Fibroblast of pulmonary artery (primary cell): Measurements from ENCODE around the gene PAX8.
"Not testable (repeated sequence)": the region's sequence is repeated elsewhere in the genome, so short reads cannot be mapped to it uniquely, and the experiment has no call there.

Source experiments
- DNase-seq: peaks from one replicate; pipeline ENCODE4 v3.0.0-alpha.2; 2010; ENCODE audit warnings: low read depth
- H3K4me3 ChIP-seq: replicated peaks from 2 replicates; pipeline ENCODE4 v1.5.1; 2011; ENCODE audit warnings: low read depth, mild to moderate bottlenecking, control low read depth, low read length, moderate library complexity
- CTCF ChIP-seq: IDR thresholded peaks from 2 replicates; pipeline ENCODE4 v1.5.1; 2011; ENCODE audit warnings: mild to moderate bottlenecking, control low read depth, low read length, inconsistent platforms; ENCODE audit errors: missing control alignments

The PAX8 gene

DNA sequence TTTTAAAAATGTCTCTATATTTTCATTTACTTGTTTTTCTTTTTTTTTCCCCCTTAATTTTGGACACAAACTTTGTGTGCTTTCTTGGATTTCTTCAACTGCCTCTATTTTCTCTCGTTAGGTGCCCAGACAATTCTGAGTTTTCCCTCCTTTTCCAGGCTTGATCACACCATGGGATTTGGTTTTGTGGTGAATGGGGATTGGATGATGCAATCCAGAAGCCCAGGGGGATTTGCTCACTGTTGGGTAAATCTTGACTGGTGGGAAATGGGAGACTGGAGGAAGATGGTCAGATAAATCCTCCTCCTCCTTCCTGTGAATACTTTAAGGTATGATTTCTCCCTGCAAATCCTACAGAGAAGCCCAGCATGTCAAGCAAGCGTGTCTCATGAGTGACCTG lies 19.5 kb upstream of the PAX8 start:
- no peak for DNase-seq
- no peak for TF ChIP-seq CTCF
- H3K4me3 ChIP-seq = no peak overlapping the region

DNA sequence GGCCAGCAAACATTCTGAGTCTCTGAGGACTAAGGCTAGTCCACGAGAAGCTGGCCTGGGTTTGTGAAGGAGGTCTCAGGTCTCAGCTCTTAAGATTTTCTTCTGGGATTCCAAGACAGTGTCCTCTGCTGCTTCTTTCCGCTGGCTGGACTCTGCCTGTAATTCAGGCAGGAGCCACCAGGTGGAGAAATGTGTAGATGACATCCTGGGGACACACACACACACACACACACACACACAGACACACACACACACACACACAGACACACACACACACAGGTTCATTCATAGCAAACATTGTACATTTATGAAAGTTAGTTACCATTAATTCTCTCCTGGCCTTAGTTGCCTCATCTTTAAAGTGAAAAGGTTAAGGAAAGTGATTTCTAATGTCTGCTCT lies 18.9 kb upstream of the PAX8 start:
- DNase-seq = peak; percentile 24
- TF ChIP-seq CTCF = peak; percentile 30
- not testable (repeated sequence) for H3K4me3 ChIP-seq

GRCh38 chr2:113291191-113291590 lies 12.5 kb upstream of the PAX8 start:
- no peak for TF ChIP-seq CTCF
- no peak overlapping the region for H3K4me3 ChIP-seq
- DNase-seq = no peak

DNA sequence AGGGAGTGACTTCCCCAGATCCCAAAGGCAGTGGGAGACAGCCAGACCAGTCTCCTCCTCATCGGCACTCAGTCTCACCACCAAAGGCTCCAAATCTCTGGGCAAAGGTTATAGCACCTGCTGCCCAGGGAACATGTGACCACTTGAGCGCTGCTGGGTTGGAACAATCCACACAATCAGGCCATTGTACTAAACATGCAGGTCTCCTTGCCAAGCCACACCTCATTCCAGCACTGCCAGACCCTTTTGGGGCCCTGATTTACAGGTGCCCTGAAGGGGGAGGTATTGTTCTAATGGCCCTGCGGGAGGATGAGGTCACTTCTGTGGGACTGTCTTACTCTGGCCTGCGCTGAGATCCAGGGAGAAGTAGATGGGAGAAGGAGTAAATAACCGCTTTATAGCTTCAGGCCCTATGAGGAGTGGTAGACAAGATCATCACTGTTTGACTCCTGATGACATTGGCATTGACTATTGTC lies 10.0 kb upstream of the PAX8 start:
- not testable (repeated sequence) for DNase-seq, H3K4me3 ChIP-seq

DNA sequence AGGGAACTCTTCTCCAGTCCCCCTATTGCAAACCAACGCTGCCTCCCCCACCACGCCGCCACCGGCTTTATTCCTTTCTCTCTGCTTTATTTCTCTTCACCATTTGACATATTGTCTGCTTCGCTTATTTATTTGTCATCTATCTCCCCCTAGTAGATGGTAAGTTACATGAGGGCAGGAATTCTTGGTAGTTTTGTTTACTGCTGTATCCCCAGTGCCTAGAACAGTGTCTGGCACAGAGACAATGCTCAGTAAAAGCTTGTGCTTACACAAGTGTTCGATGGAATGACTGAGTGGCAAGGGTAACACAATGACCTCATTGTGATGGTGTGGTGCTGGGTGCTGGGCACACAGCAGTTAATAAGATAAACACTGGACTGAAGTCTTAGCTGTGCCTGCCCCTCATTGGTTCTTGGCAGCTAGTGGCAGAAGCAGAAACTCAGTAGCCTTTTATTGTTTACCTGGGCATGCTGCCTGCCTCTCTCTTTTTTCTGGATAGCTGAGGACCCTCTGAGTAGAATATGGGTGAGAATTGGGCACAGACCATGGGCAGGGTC lies 9.5 kb upstream of the PAX8 start:
- H3K4me3 ChIP-seq, DNase-seq: not testable (repeated sequence)

GRCh38 chr2:113285816-113286215 lies 7.1 kb upstream of the PAX8 start:
- TF ChIP-seq CTCF = no peak
- H3K4me3 ChIP-seq = no peak overlapping the region
- DNase-seq = no peak

- not testable (repeated sequence) for H3K4me3 ChIP-seq, DNase-seq
Measured at GRCh38 chr2:113284999-113285398, 6.3 kb upstream of the PAX8 start.

- no peak overlapping the region for H3K4me3 ChIP-seq
- TF ChIP-seq CTCF = no peak
- peak; percentile 11 for DNase-seq
Measured at GRCh38 chr2:113284476-113284875, 5.8 kb upstream of the PAX8 start.
